HG03045 (cell line): ENCODE measurements around the gene ATP5F1E.
A peak's percentile ranks its signal among the peaks of the same experiment; 100 is the strongest.
"Not testable (repeated sequence)": the region's sequence is repeated elsewhere in the genome, so short reads cannot be mapped to it uniquely, and the experiment has no call there.

Source experiments
- ATAC-seq: cut with Tn5 transposase; IDR thresholded peaks from one replicate; pipeline ENCODE4 v1.9.1; 2021; ENCODE audit warnings: mild to moderate bottlenecking, moderate library complexity; ENCODE audit not compliant: unreplicated experiment

ATP5F1E gene

DNA sequence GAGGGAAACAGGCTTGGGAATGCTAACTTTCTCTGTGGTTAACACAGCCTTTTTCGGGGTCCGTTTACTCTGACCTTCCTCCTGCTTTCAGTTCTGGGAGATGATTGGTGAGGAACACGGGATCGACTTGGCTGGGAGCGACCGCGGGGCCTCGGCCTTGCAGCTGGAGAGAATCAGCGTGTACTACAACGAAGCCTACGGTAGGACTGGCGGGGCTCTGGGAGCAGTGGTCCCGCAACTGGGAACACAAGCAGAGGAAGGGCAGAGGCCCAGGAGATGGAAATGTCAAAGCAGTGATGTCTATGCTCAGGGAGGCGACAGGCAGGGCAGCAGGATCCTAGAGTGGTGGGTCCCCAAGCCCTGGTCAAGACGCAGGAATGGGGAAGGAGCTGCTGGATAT, 9.4 kb downstream of the ATP5F1E start:
- no peak for ATAC-seq

DNA sequence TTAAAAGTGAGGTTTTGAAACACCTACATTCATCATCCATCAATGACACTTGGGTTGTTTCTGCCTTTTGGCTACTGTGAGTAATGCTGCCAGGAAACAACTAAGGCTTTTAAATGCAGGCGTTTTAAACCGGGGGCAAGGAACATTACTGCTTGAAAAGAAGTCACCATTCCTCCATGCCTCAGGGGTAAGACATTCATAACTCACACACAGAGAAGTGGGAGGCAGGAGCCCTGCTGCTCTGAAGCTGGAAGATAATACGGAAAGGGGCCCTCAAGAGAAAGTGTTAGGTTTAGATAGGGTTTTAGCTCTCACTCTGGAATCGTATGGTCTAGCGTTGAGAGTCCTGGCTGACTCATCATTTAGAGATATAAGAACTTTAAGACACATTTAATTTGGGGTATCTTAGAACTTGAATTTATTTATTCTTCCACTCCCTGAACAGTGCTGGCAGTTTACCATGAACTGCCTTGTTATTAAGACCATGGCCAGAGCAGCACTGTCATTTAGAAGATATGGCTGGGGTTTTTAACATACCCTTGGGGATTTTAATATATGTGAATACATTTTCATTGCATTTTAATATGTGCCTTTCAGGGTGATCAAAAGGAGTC, 11.1 kb downstream of the ATP5F1E start:
- no peak for ATAC-seq

DNA sequence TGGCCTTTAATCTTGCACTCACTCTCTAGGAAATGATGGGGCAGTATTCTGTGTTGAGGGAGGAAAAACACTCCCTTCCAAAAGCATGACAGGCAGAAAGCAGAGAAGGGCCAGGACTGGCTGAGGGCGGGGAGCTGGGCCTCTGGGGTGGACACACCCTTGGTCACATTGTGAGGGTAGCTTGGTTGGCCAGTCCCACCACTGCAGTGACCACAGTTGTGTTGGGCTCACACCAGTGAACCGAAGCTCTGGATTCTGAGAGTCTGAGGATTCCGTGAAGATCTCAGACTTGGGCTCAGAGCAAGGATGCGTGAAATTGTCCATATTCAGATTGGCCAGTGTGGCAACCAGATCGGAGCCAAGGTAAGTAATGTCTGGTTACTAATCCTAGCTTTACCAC, 12.9 kb downstream of the ATP5F1E start, which contains the start of gene TUBB1:
Gene TUBB1, plus strand, starts transcription at position 213 of the 400 bp plus-strand sequence. Its CDS starts 94 bp downstream, at position 307.
- no peak for ATAC-seq

DNA sequence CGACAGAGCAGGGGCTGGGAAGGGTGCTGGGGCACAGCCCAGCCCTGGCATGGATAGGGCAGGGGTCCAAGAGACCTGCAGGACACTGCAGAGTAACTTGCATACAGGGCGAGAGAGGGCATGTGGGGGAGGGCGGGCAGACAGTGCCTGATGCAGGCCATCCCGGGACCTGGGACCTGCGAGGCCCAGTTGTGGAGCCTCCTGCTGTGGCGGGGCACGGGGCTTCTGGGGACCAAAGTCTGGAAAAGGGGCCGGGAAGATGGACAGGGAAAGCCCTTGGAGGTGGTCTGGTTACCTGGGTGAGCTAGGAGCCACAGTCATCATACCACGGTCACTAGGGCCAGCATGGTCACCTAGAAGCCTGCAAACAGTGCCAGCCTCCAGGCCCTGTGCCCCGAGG, 13.3 kb downstream of the ATP5F1E start:
- no peak for ATAC-seq

DNA sequence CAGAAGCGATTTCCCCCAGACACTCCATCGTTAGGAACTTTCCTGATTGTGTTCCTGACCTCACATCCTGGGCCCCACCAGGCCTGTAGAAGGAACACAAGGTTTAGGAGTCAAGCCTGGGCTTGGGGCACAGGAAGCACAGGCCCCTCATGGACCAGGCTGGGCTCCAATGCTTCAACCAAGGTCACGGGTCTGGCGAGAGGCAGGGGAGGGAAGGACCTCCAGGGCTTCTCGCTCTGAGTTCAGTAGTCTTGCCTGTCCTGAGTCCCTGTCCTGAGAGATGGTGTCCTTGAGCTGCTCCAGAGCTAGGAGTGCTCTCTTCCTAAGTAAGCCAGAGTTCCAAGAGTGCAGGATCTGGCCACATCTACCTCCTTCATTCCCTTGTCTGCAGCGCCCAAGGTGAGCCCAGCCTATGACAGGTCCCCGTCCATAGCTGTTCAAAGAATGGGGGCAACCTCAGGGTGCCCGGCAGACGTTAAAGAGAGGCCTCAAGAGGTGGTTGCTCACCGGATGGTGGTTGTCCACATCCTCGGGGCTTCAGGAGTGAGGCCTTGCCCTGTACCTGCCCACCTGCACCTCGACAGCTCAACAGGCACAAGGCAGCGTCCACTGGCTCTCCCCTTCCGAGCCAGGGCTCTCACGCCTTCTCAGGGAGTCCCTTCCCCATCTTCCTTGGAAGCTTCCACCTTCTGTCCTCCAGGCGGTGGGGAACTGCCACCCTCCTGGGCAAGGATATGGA, 14.5 kb downstream of the ATP5F1E start:
- no peak for ATAC-seq

DNA sequence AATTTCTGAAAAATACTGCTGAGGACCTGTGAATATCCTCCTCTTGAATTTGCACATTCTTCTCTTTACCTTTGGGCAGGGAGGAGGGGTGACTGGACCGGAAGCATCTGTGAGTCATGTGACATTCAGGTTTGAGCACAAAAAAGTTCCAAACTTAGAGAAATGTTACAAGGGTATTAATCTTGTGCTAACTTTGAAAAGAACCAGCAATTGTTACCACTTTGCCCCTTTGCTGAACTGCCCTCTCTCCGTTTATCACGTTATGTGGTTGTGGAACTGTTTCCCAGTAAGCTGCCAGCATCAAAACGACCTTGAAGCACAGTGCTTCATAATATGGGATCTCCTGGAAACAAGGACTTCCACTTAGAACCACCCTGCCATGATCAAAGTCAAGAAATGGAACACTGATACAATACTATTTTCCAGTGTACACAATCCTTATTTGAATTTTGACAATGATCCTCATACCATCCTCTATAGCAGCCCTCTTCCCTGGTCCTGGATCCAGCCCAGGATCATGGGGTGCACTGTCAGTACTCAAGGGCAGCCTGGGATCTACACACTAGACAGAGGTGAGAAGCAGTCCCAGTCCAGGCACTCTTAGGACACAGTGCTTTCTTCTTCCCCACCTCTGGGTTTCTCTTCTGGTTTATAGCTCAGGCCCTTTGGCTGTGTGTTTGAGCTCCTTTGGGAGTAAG, 15.2 kb downstream of the ATP5F1E start:
- no peak for ATAC-seq

DNA sequence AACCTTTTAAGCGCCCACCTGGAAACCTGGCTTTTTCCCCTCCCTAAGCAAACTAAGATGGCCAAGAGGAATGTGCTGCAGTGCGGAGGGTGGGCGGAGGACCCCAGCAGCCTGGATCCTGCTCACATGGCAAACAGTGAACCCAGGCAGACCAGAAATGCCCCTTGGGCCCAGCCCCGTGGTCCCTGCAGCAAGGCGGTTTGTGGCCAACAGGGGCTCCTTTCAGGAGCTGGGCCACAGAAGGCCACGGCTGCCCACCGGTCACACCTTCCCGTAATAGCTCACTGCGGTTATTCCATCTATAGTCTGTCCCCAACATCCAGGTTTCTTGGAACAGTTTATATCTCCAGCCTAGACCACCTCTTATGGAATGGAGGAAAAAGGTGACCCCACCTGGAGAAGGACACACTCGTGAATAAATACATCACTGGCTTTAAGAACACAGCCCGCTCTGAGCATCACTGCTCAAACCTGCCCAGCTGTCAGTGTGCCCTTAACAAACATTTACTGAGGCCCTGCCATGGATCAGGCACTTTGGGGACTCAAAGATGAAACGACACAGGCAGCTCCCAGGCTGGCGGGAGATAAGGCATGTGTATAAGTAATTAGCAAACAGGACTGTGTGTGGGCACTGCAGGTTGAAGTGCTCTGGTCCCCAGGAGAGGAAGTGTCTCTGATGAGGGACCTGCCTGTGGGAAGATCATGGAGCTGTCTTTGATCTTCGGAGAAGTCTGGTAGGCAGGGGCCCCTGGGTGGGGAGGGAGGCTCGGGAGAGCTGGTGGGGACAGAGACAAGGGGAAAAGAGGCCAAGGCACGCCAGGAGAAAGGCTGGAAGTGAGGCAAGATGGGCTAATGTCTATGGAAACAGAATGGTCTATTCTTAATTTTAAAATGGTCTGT, 16.1 kb downstream of the ATP5F1E start:
- no peak for ATAC-seq

DNA sequence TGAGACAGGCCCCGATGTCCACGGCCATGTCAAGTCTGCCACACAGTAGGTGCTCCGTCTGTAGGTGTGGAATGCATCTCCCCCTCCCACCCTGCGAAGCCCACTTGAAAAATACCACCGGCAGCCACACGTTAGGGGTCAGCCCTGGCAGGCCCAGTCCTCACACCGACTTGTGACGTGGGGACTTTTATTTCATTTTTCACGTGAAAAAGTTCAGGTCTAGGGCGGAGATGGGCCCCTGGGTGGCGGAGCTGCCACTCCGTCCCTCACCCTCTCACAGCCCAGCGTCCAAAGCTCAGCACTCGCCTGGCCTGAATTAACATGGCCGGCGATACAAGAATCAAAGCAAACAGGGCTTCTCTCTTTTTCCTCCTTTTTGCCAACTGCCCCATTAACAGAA, 16.7 kb downstream of the ATP5F1E start:
- no peak for ATAC-seq

DNA sequence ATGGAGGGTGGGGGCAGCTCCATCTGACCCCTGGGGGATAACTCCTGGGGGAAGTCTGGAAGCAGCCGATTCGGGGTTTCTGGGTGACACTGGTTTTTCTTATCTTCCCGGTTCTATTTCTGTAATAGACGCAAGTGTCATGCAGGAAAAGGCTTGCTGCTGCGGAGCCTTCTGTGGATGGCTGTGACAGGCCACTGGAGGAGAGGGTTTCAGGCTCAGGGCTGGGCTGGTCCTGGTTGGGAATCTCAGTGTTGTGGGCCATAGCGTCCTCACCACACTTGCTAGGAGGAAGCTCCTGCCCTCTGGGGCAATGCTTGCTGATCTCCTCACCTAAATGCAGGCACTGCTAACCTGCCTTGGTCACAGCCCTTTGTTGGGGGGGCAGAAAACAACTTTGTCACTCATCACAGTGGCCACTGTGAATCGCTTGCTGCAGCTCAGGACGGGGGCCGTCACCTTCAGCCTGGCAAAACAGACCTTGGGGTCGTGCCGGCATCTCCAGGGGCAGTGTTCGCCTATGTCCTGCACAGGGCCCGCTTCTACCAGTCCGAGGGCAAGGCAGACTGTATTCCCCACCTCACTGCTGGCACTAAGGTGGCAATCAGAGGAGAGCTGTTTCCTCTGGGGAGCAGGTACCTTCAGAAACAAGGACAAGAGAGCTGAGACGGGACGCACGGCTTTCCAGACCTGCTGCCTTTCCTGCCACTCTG, 17.3 kb downstream of the ATP5F1E start:
- ATAC-seq = no peak

DNA sequence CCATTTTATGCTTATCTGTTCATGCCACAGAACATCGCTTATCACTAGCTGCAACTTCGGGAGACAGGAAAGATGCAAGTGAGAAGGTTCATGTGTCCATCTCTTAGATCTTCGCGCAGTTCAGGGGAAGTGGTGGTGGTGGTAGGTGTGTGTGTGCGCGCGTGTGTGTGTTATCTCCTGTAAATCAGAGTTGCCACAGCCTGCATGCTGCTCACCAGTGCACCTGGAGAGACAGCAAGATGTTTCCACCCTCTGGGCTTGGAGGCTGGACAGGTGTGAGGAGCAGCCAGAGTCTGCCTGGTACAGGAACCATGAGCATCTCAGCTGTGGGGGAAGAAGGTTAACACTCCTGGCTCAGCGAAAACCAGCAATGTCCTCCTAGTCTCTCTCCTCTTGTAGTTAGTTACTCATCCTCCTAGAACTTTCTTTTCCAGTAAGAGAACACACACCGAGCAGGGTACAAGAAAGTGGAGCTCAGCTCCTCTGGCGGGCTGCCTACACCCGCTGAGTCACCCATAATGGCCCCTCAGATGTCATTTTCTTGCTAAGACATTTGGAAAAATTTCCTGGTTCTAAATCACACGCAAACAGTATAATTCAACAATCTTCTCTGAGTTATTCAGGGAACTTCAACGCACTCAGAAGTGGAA, 18.1 kb downstream of the ATP5F1E start:
- no peak for ATAC-seq

DNA sequence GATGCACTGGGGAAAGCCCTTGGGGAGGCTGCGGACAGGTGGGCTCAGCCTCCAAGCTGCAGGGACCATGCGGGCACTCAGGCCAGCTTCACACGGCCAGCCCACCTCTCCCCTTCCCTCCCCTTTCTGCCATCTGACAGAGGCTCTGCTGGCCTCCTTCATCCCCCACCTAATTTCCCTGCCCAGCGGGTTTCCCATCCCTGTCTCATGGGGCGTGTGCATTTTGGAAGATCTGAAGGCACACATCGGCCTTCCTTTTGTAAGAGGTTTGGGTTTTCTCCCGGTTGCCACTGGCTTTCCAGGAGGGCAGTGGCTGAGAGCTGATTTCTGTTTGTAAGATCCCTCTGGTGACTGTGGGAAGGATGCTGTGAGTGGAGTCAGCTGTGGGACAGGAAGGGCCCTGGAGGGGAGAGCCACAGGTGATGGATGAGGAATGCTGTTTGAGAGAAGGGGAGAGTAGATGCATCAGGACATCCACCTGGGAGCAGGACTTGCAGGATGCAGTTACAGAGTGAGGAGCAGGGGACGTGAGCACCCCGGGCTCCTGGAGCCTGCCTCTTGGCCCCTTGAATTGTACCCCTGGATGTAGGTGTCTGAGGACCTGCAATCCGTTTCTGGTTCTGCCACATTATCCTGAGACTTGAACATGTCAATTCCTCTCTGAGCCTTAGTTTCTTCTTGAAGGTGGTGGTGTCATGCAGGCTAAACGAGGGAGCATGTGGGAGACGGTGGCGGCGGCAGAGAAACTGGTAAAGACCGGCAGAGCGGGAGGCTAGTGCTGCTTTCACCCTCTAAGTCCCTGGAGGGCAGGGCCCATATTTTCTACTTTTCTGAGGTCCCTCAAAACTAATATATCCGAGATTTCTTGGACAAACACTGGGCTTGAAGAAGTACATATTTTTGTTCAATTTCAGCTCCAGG, 18.8 kb downstream of the ATP5F1E start:
- ATAC-seq = no peak

DNA sequence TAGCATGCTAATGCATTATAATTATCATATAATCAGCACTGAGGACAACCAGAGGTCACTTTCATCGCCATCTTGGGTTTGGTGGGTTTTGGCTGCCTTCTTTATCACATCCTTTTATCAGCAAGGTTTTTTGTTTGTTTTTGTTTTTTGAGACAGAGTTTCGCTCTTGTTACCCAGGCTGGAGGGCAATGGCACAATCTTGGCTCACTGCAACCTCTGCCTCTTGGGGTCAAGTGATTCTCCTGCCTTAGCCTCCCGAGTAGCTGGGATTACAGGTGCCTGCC, 20.3 kb downstream of the ATP5F1E start:
- not testable (repeated sequence) for ATAC-seq

DNA sequence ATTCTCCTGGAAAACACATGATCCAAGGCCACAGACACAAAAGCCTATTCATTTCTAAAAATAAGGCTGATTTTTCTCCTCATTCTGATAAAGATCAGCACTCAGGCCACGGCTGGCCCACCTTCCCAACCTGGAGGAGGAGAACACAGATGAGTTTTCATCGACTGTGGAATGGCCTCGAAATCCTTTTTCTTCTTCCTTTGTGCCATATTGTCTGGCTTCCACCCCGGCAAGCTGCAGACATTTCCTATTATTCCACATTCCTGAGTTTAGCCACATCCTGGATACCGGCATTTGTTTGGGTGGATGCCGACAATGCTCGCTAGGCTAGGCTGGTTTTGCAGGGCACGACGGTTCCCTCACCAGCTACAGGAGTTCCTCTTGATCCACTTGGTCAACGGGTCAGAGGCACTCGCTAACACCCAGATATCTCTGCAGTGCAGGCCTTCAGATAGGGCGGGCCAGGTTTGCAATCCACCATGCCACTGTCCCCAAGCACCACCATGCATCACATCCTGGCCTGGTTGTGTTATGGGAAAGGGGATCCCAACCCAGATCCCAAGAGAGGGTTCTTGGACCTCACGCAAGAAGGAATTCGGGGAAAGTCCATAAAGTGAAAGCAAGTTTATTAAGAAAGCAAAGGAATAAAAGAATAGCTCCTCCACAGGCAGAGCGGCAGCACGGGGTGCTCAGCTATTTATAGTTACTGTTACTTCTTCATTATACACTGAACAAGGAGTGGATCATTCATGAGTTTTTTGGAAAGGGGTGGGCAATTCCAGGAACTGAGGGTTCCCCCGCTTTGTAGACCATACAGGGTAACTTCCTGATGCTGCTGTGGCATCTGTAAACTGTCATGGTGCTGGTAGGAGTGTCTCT, 20.9 kb downstream of the ATP5F1E start:
- ATAC-seq = no peak

DNA sequence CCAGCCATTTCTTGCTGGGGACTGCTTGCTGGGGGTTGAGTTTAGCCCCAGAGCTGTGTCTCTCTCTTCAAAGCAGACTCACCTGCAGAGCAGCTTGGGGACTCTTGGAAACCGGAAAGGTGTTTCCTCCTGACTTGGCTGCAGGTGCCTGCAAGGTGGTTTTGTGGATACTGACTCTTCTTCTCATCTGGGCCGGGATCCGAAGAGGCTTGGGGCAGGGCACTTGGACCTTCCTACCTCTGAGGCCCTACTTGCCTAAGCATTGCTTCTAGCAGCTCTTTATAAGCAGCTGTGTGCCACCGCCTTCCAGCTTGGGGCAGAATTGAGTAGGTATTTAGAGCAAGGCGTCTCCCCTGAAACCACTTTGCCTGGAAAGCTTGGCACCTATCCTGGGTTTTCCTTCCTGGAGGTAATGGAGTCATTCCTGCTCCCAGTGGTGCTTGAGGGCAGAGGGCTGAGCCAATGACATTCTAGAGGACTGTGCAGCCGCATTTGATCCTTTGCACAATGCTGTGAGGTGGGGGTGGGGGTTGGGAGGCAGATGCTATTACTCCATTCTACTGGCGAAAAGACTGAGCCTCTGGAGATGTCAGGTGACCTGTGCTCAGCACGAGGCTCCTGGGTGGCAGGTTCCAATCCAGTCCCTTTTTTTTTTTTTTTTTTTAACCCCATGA, 21.7 kb downstream of the ATP5F1E start:
- no peak for ATAC-seq

DNA sequence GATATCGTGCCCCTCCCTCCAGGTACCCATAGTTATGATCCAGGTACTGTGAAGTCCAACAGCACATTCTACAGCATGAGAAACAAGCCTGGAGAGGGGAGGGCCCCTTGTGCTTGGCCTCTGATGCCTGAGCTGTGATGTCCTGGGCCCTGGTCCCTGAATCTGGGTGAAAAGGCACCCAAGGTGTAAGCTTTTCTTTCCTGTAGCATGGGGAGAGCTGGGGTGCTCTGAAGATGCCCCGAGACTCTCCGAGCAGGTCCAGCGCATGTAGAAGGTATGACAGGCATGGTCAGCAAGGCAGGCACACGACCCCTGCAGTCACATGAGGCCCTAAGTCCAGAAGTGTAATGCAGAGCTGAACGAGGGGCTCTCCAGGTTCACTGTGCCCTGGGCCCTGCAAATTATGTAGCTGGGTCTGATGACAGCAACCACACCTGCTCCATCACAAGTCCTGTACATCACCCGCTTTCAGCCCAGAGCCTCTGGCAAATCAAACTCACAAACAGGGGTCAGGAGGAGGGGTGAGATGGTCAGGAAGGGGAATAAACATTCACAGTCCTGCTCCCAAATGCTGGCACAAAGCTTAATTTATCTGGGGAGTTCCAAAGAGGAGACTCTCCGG, 23.3 kb downstream of the ATP5F1E start:
- ATAC-seq = no peak

DNA sequence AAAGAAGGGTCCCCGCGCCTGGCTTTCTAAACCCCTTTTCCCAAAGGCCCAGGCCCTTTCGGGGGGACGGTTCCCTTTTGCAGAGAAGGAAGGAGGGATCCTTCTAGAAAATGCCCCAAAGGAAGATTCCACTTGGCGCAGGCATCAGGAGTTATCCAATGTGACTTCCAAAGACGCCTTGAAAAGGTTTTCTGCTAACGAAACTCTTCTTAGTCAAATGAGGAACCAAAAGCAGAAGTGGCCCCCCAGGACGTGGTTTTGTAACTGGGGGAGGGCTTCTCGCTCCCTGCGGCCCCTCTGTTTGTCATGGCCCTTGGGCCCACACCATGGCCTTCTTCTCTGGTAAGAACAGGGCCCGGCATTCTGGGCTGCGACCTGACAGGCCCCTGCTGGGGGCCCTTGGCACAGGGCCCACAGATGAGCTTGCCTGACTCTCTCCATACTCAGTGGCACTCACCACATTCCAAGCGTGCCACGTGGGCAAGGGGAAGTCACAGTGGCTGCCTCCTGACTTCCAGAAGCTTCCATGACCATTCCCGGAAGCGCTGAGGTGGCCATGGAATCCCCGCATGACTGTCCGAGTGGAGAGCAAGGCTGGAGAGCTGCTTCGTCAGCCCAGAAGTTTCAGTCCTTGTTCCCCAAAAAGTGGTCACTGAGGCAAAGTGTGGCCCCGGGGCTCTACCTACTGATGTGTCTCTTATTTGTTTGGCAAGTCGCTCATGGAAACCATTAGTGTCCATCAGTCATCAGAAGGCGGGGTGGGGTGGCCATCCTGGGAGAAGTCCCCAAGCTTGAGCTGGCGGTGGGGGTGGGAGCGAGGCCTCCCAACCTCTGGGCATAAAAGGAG, 24.2 kb downstream of the ATP5F1E start:
- ATAC-seq = peak; percentile 38
